Fibroblast of gingiva (primary cell): ENCODE data around the gene SOWAHD.
"Not testable (repeated sequence)": the region's sequence is repeated elsewhere in the genome, so short reads cannot be mapped to it uniquely, and the experiment has no call there.

ENCODE experiments used
- DNase-seq: peaks from one replicate; pipeline ENCODE4 v3.0.0-alpha.2; 2011; ENCODE audit warnings: low read depth

SOWAHD gene

GRCh38 chrX:119757979-119758730 lies at the start of gene SOWAHD:
Gene SOWAHD (plus strand): TSS chrX:119758588. CDS start chrX:119758668, 80 bp downstream.
- peak; percentile 16 for DNase-seq

- DNase-seq: peak; percentile 51
These were observed 49.5 kb upstream of the SOWAHD start for GRCh38 chrX:119708936-119709335.

GRCh38 chrX:119709630-119710029 lies 48.8 kb upstream of the SOWAHD start:
- no peak for DNase-seq

GRCh38 chrX:119721487-119721886 lies 36.9 kb upstream of the SOWAHD start:
- DNase-seq: no peak

- no peak for DNase-seq
These were observed 36.5 kb upstream of the SOWAHD start for GRCh38 chrX:119721926-119722325.

- no peak for DNase-seq
These were observed 31.4 kb upstream of the SOWAHD start for GRCh38 chrX:119726900-119727555.

- no peak for DNase-seq
These were observed 29.9 kb upstream of the SOWAHD start for GRCh38 chrX:119728487-119728886.

- peak; percentile 70 for DNase-seq
These were observed 28.8 kb upstream of the SOWAHD start for GRCh38 chrX:119729408-119730201.

GRCh38 chrX:119734897-119735339 lies 23.5 kb upstream of the SOWAHD start:
- peak; percentile 8 for DNase-seq

- DNase-seq: no peak
These were observed 22.9 kb upstream of the SOWAHD start for GRCh38 chrX:119735467-119735866.

GRCh38 chrX:119736206-119736764 lies 22.1 kb upstream of the SOWAHD start:
- no peak for DNase-seq

- no peak for DNase-seq
These were observed 19.6 kb upstream of the SOWAHD start for GRCh38 chrX:119738742-119739141.

GRCh38 chrX:119745283-119745848 lies 13.0 kb upstream of the SOWAHD start:
- no peak for DNase-seq

GRCh38 chrX:119750131-119750530 lies 8.3 kb upstream of the SOWAHD start:
- not testable (repeated sequence) for DNase-seq

- not testable (repeated sequence) for DNase-seq
These were observed 7.6 kb upstream of the SOWAHD start for GRCh38 chrX:119750751-119751150.

- DNase-seq: no peak
These were observed 5.4 kb upstream of the SOWAHD start for GRCh38 chrX:119753001-119753400.

- peak; percentile 6 for DNase-seq
These were observed 4.6 kb upstream of the SOWAHD start for GRCh38 chrX:119753639-119754257.

GRCh38 chrX:119755981-119756533 lies 2.3 kb upstream of the SOWAHD start:
- peak; percentile 6 for DNase-seq

GRCh38 chrX:119756926-119757635 lies 1.3 kb upstream of the SOWAHD start:
- no peak for DNase-seq

GRCh38 chrX:119757646-119757978 lies 776 bp upstream of the SOWAHD start:
- no peak for DNase-seq
